Ovary (tissue), 3 donors: ENCODE results near the gene CDYL2.

Experiments used
- CTCF ChIP-seq, 3 donors: fragments of 450-650 bp in 2 of 3; fragments of 200-600 bp in 1 of 3; IDR thresholded peaks; one replicate each; pipeline versions ENCODE4 v1.5.1 to v1.8.0; 2016 to 2022; ENCODE audit warnings: antibody characterized with exemption in 3 of 3, mild to moderate bottlenecking in 1 of 3
- EP300 ChIP-seq: sonication (generic); formaldehyde crosslinking; IDR thresholded peaks from one replicate; pipeline ENCODE4 v1.6.1; 2017; ENCODE audit warnings: antibody characterized with exemption
- POLR2A ChIP-seq: fragments of 450-650 bp; IDR thresholded peaks from one replicate; pipeline ENCODE4 v1.6.1; 2017; ENCODE audit warnings: antibody characterized with exemption, mild to moderate bottlenecking, moderate library complexity
- donor health status: DM: no; HTN: no; CAD: no.

- TF ChIP-seq CTCF (IDR thresholded peaks at IDR 0.05): no peak
- TF ChIP-seq POLR2A: no peak
- TF ChIP-seq EP300: no peak
Measured at GRCh38 chr16:80652441-80652840, 152.0 kb downstream of the CDYL2 start.
